ENCODE data around the gene TBC1D24.
"Not testable (repeated sequence)": the region's sequence is repeated elsewhere in the genome, so short reads cannot be mapped to it uniquely, and the experiment has no call there.

The TBC1D24 gene

GRCh38 chr16:2518823-2519710 lies 44.1 kb downstream of the TBC1D24 start:
- peak; percentile 54 for DNase-seq

DNA sequence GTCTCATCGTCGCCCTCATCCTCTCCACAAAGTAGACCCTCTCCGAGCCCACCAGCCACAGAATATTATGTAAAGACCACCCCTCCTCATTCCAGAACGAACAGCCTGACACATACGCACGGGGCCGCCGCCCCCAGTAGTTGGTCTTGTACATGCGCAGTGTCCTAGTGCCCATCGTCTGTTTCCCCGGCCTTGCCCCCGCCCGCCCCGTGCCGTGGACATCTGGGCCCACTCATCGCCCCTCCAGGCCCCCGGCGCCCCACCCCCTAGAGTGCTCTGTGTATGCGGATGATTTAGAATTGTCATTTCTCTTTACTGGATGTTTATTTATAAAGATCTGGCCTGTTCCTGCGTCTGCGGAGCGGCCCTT lies 44.8 kb downstream of the TBC1D24 start:
- DNase-seq: no peak

GRCh38 chr16:2520097-2520783 lies 45.3 kb downstream of the TBC1D24 start, which contains the start of gene AMDHD2:
Gene AMDHD2 (plus strand): TSS chr16:2520371. CDS start chr16:2520459, 88 bp downstream.
- peak; percentile 94 for DNase-seq

- DNase-seq: peak; percentile 46
These were observed 46.0 kb downstream of the TBC1D24 start for GRCh38 chr16:2520784-2521531.

DNA sequence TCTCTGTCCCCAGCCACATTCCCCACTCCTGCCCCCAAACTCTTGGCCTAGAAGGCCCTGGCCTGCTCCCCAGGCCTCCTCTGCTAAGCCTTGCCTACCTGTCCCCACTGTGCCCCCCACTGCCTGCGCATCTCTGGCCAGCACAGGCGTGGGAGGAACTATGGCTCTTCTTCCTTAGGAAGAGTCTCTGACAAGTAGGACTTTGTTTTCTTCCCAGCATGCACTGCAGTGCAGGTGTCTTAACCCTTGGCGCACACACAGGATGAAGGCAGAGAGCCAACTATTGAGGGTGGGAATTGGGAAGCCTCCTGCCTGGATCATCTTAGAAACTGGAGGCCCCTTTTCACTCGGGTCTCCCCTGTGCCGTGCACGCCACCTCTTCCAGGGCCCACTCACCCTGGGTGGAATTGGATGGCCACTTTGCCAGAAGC lies 48.9 kb downstream of the TBC1D24 start:
- DNase-seq: peak; percentile 18

- DNase-seq: no peak
These were observed 49.5 kb downstream of the TBC1D24 start for GRCh38 chr16:2524339-2524938.

DNA sequence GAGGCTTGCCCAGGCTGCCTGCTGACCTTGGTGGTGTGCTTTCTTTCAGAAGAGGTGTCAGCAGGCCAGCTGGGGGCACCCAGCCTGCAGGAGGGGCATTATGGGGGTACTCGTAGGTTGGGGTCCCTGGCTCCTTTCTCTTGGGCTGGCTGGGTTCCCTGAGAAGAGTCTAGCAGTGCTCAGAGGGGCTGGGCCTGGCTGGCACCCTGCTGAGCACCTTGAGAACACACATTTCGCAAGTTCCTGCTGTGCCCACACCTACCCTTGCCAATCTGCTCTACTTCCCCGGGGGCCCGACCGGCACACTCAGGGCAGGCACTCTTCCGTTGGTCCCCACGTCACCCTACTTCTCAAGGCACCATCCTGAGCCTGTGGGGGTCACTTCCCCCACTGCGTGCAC lies 51.2 kb downstream of the TBC1D24 start:
- DNase-seq: peak; percentile 24

DNA sequence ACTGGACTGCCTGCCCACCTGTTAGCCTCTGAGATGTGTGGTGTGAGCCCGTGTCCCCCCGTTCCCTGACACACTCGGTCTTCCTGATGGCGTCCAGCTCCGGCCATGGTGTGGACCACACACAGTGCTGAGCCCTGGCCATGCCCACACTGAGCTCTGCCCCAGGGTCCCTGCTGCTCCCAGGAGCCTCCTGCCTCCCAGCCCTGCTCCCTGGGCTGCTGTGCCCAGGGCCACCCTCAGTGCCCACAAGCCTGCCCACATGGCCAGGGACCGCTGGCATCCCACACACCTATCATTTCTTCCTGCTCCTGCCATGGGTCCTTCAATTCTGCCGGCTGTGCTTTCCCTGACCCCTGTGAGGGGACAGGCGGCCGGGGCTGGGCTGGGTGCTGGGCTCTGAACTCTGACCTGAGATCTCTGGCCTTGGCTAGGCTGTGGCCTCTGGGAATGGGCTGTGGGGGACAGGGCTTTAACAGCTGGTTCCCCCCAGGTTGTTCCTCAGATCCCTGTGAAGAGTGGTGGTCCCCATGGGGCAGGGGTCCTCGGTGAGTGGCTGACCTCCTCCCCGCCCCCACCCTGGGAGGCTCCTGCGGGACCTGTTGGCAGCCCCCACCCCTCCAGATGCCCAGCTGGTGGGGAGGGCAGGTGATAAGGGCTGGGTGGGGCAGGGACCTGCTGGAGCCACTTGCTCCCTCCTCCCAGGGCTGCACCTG lies 52.3 kb downstream of the TBC1D24 start:
- no peak for DNase-seq

DNA sequence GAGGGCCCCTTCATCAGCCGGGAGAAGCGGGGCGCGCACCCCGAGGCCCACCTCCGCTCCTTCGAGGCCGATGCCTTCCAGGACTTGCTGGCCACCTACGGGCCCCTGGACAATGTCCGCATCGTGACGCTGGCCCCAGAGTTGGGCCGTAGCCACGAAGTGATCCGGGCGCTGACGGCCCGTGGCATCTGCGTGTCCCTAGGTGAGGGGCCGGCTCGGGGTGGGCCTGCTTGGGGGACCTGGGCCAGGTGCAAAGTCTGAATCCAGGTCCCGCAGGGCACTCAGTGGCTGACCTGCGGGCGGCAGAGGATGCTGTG lies 52.8 kb downstream of the TBC1D24 start:
- no peak for DNase-seq

- DNase-seq: no peak
These were observed 53.5 kb downstream of the TBC1D24 start for GRCh38 chr16:2528161-2529060.

DNA sequence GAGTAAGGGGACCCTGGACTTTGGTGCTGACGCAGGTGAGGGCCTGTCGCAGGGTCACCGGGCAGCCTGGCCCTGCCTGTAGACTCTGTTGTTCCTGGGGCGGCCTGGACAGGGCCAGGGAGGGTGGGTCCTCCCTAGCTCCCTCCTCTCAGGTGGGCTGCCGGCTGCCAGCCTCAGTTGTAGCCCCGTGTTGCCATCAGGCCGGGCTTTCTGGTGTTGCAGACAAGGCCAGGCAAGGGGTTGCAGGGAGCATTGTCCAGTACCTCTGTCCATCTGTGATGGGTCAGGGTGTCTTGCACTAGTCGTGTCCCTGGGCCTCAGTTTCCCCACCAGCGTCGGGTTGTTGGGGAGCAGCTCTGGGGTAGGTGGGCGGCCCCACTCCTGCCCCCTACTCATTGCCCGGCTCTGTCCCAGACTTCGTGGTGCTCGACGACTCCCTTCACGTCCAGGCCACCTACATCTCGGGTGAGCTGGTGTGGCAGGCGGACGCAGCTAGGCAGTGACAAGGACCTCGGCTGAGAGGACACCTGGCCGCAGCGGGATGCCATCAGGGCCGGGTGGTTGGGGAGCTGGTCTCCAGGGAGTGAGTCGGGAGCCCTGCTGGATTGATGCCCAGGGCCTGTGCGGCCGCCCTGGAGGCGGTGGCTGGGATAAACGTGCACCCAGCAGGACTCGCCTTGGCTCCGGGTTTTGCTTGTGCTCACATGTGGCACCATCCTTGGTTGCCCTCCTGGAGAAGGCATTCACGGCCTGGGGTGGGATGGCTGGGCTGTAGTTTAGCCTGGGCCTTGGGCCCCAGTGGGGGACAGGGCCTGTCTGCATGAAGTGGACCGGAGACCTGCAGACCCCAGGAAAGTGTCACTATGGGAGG lies 54.4 kb downstream of the TBC1D24 start:
- DNase-seq: peak; percentile 22

GRCh38 chr16:2529961-2530628 lies 55.2 kb downstream of the TBC1D24 start:
- DNase-seq: peak; percentile 23

- peak; percentile 46 for DNase-seq
These were observed 55.8 kb downstream of the TBC1D24 start for GRCh38 chr16:2530629-2531318.

DNA sequence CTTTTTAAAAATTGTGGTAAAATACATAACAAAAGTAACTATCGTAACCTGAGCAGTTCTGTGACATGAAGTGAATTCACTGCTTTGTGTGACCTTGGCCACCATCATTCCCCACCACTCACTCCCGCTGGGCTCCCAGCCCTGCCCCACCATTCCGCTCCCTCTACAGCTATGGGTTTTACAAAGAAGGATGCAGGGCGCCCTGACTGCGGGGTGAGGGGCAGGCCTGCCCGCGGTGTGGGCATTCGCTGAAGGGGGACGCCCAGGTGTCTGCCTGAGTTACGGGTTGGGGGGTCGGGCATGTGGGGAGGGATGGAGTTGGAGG lies 56.4 kb downstream of the TBC1D24 start, which contains the start of gene CEMP1:
TSS of gene CEMP1 (minus strand) at position 38 of the 325 bp plus-strand sequence. CDS start 335 bp downstream, outside the sequence.
- no peak for DNase-seq

GRCh38 chr16:2531696-2532493 lies 57.0 kb downstream of the TBC1D24 start:
- peak; percentile 98 for DNase-seq

GRCh38 chr16:2532494-2533141 lies 57.7 kb downstream of the TBC1D24 start:
- peak; percentile 80 for DNase-seq

GRCh38 chr16:2533142-2533755 lies 58.3 kb downstream of the TBC1D24 start:
- DNase-seq: not testable (repeated sequence)
